Fibroblast of the aortic adventitia (primary cell): ENCODE results near the gene SPOCK1. TPM values are rescaled to one million over a fixed set of nuclear protein-coding genes. Genes with fewer than 3 reads are reported as not detected.

ENCODE experiments used
- DNase-seq: peaks from one replicate; pipeline ENCODE4 v3.0.0-alpha.2; 2010; ENCODE audit warnings: low read depth
- H3K4me3 ChIP-seq: 2 replicates; pipeline ENCODE4 v1.5.1; 2011; ENCODE audit warnings: low read depth, mild to moderate bottlenecking, control low read depth, low read length, moderate library complexity
- CTCF ChIP-seq: IDR thresholded peaks from 2 replicates; pipeline ENCODE4 v1.5.1; 2011; ENCODE audit warnings: mild to moderate bottlenecking, low read length, control low read depth, inconsistent platforms; ENCODE audit not compliant: insufficient read depth
- total RNA-seq: library from RNA; depleted of rRNA; stranded (reverse); fragments of >200 nt; gene quantifications from 2 replicates; pipeline ENCODE4 v1.2.3, GENCODE V29; 2012; ENCODE audit warnings: low replicate concordance

The SPOCK1 gene
- total RNA-seq, 1 donor: 174 TPM

GRCh38 chr5:137190031-137190430, 309.1 kb downstream of the SPOCK1 start:
- peak; percentile 36 for DNase-seq
- no peak overlapping the region for H3K4me3 ChIP-seq
- no peak for TF ChIP-seq CTCF

- no peak for DNase-seq
- H3K4me3 ChIP-seq: no peak overlapping the region
- TF ChIP-seq CTCF: no peak
These were observed 310.6 kb downstream of the SPOCK1 start for GRCh38 chr5:137188566-137188965.

DNA sequence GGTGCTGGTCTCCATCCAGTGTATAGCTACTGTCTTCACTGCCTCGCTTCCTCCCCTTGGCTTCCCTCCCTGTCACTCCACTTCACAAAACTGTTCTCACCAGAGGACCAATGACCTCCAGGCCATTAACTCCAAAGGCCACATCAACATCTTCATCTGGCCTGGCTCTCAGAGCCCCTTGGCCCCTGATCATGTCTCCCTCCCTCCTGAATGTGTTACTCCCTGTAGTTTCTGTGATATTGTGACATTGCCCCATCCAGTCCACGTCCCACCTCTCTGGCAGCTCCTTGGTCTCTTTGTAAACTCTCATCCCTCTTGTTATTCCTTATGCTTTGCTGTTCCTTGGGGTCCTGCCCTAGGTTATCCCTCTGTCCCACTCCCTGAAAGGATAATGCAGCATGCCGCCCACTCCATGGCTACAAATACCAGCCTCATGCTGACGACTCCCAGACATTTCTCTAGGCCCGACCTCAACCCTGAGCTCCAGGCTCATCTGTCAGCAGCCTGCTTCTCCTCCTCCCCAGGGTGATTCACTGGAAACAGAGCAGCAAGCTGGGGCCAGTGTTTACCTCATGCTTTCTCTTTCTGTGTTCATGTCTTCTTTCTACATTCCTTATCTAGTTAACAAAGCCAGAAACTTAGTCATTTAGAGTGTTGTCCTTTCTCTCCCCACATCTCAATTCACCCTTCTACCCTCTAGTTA, 312.2 kb downstream of the SPOCK1 start:
- no peak overlapping the region for H3K4me3 ChIP-seq
- no peak for TF ChIP-seq CTCF

GRCh38 chr5:137185193-137185592, 313.9 kb downstream of the SPOCK1 start:
- no peak for TF ChIP-seq CTCF
- DNase-seq: no peak
- H3K4me3 ChIP-seq: no peak overlapping the region

More for the DNA sequence above, 312.2 kb downstream of the SPOCK1 start:
- DNase-seq: peak; percentile 83

GRCh38 chr5:137184734-137185133, 314.4 kb downstream of the SPOCK1 start:
- TF ChIP-seq CTCF: no peak
- DNase-seq: no peak

DNA sequence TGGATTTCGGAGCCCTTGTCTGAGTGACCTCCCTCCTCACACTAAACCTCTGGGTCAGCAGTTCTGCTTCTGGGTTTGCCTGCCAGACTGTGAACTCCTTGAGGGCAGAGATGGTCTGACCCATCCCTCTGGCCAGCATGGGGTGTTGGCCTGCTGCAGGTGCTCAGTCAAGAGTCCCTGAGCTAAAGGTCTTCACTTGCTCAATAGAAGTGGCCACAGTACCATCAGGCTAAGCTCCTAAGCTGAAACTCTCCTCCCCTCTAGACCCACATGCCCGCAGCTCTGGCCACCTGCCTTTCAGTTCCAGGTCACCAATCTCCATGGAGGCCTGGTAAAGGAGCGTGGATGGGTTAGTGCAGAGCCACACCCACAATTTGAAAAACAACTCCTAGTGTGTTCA, 316.6 kb downstream of the SPOCK1 start:
- H3K4me3 ChIP-seq: no peak overlapping the region
- no peak for DNase-seq

More at GRCh38 chr5:137184734-137185133, 314.4 kb downstream of the SPOCK1 start:
- no peak overlapping the region for H3K4me3 ChIP-seq

More for the DNA sequence above, 316.6 kb downstream of the SPOCK1 start:
- TF ChIP-seq CTCF: no peak
